GM21360 (cell line): ENCODE measurements around the gene EVI5.

Experiments used
- ATAC-seq: cut with Tn5 transposase; IDR thresholded peaks from one replicate; pipeline ENCODE4 v1.9.1; 2021; ENCODE audit warnings: mild to moderate bottlenecking, moderate library complexity; ENCODE audit not compliant: unreplicated experiment

Gene EVI5

GRCh38 chr1:92465256-92465647 is 319.7 kb downstream of the EVI5 start:
- ATAC-seq, result no peak

DNA sequence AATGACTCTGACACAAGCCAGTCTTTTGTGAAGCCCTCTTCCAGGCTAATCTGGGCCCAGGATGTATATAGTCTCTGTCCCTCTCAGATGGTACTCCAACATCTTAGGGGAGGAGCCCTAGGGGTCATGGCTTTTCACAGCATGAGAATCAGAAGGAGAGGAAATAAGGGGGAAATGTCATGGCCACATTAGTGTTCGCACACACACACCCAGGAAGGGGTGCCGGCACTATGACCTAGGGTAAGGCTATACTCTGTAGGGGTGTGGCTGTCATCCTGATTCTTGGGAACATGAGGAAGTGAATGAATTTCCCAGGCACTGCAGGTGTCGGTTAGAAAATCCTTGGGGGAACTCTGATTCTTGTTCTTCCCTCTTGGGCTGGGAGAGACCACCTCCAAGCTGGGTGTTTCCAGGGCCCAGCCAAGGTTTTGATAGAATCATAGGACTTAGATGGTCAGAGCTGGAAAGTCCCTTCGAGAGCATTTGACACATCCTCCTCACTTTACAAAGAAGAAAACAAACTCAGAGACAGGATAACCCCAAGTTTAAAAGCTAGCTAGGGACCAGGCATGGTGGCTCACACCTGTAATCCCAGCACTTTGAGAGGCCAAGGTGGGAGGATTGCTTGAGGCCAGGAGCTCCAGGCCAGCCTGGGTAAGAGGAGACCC is 320.2 kb downstream of the EVI5 start:
- ATAC-seq, result no peak

DNA sequence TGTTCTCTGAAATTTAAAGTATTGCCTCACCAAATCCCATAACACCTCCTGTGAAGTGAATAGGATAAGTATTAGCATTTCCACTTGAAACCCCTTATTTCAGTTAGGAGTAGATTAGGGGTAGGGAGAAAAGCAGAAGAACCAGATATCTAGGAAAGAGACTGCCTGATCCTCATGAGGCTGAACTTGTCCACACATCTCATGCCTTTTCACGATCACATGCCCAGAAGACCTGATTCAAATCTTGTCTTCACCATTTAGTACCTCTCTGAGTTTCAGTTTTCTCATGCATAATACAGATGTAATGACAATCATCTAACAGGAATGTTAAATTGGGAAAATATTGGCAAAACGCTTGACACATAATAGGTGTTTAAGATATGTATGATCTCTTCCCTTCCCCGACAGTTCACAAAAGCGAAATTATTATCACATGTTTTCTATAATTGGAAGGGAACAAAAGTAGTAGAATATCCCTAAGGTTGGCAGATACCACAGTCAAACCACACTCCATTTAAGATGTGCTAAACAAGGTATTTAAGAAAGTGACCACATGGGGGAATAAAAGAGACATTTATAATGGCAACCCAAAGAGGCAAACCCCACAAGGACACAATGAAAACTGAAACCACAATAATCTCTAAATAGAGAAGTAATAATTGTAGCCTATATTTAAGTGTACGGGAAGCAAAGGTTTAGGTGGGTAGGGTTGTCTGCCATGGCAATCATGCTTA is 323.4 kb downstream of the EVI5 start:
- peak; percentile 66 for ATAC-seq

GRCh38 chr1:92459871-92460320 is 325.0 kb downstream of the EVI5 start:
- ATAC-seq, result no peak
